Loucy (cell line): ENCODE data around the gene PDZRN3.

ENCODE experiments used
- EZH2phosphoT487 ChIP-seq: fragments of 200-600 bp; IDR thresholded peaks from 2 replicates; pipeline ENCODE4 v1.6.1; 2018; ENCODE audit warnings: antibody characterized with exemption, mild to moderate bottlenecking, moderate library complexity, borderline replicate concordance
- TF ChIP-seq, protein P1 (sequence below): fragments of 200-600 bp; sonication (generic); conservative IDR thresholded peaks from 2 replicates; pipeline ENCODE4 v1.5.1; 2014; ENCODE audit warnings: mild to moderate bottlenecking, antibody characterized with exemption, low read length

DNA sequence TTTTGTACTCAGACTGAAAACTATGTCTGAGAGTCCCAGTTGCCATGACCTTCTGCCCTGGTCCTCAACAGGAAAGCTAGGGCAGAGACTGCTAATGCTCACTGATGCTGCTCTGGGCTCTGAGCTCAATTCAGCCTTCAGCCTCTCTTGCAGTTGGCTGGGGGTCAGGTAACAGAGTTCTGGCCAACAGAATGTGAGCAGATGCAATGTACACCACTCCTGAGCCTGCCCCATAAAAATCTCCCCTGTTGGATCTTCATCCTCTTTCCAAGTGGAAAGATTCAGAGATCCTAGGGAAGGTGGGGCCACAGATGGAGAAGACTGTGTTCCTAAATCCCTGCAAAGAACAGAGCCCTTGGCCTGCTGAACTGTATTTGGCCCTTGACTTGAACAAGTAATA is 87.8 kb downstream of the PDZRN3 start:
- TF ChIP-seq, protein P1, sequence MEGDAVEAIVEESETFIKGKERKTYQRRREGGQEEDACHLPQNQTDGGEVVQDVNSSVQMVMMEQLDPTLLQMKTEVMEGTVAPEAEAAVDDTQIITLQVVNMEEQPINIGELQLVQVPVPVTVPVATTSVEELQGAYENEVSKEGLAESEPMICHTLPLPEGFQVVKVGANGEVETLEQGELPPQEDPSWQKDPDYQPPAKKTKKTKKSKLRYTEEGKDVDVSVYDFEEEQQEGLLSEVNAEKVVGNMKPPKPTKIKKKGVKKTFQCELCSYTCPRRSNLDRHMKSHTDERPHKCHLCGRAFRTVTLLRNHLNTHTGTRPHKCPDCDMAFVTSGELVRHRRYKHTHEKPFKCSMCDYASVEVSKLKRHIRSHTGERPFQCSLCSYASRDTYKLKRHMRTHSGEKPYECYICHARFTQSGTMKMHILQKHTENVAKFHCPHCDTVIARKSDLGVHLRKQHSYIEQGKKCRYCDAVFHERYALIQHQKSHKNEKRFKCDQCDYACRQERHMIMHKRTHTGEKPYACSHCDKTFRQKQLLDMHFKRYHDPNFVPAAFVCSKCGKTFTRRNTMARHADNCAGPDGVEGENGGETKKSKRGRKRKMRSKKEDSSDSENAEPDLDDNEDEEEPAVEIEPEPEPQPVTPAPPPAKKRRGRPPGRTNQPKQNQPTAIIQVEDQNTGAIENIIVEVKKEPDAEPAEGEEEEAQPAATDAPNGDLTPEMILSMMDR = no peak
- TF ChIP-seq EZH2phosphoT487 = no peak
